Kidney epithelial cell (primary cell): ENCODE data around the gene OR2Z1. TPM values are rescaled to one million over a fixed set of nuclear protein-coding genes. Genes with fewer than 3 reads are reported as not detected.
"Not testable (repeated sequence)": the region's sequence is repeated elsewhere in the genome, so short reads cannot be mapped to it uniquely, and the experiment has no call there.

ENCODE experiments used
- DNase-seq: peaks from one replicate; pipeline ENCODE4 v3.0.0-alpha.2; 2010; ENCODE audit warnings: low read depth
- H3K27me3 ChIP-seq: 2 replicates; pipeline ENCODE4 v1.6.0; 2011; ENCODE audit warnings: low read length; ENCODE audit not compliant: control insufficient read depth, insufficient read depth
- H3K36me3 ChIP-seq: 2 replicates; pipeline ENCODE4 v1.5.1; 2011; ENCODE audit warnings: low read length; ENCODE audit not compliant: control insufficient read depth, insufficient read depth
- H3K4me3 ChIP-seq: 2 replicates; pipeline ENCODE4 v1.5.1; 2011; ENCODE audit warnings: low read depth, mild to moderate bottlenecking, control low read depth, low read length
- total RNA-seq: library from RNA; depleted of rRNA; stranded (reverse); fragments of >200 nt; gene quantifications from 2 replicates; pipeline ENCODE4 v1.2.3, GENCODE V29; 2015
- TF ChIP-seq, protein P1 (sequence below): IDR thresholded peaks from 2 replicates; pipeline ENCODE4 v1.5.1; 2011; ENCODE audit warnings: mild to moderate bottlenecking, moderate library complexity, low read length, control low read depth, inconsistent platforms; ENCODE audit not compliant: insufficient read depth, poor library complexity, severe bottlenecking

OR2Z1 gene
- total RNA-seq, 1 donor from 2014 or later, result not detected

DNA sequence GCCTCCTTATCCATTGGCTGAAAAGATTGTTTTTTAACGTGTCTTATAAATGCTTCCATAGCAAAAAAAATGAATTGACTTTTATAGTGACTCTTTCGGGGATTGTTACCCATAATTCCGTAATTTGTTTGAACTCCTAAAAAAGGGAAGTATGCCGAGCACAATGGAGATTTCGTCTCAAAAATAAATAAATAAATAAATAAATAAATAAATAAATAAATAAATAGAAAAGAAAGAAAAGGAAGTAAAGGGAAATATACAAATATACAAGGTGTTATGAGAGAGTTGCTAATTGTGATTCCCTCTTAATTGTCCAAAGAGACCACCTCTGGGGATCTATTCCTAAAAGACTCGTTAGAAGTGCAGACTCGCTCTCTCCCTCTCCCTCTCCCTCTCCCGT, 16.9 kb downstream of the OR2Z1 start:
- TF ChIP-seq, protein P1, sequence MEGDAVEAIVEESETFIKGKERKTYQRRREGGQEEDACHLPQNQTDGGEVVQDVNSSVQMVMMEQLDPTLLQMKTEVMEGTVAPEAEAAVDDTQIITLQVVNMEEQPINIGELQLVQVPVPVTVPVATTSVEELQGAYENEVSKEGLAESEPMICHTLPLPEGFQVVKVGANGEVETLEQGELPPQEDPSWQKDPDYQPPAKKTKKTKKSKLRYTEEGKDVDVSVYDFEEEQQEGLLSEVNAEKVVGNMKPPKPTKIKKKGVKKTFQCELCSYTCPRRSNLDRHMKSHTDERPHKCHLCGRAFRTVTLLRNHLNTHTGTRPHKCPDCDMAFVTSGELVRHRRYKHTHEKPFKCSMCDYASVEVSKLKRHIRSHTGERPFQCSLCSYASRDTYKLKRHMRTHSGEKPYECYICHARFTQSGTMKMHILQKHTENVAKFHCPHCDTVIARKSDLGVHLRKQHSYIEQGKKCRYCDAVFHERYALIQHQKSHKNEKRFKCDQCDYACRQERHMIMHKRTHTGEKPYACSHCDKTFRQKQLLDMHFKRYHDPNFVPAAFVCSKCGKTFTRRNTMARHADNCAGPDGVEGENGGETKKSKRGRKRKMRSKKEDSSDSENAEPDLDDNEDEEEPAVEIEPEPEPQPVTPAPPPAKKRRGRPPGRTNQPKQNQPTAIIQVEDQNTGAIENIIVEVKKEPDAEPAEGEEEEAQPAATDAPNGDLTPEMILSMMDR, result no peak
- no peaks in the 10 kb centered on the region for H3K27me3 ChIP-seq
- DNase-seq, result no peak

DNA sequence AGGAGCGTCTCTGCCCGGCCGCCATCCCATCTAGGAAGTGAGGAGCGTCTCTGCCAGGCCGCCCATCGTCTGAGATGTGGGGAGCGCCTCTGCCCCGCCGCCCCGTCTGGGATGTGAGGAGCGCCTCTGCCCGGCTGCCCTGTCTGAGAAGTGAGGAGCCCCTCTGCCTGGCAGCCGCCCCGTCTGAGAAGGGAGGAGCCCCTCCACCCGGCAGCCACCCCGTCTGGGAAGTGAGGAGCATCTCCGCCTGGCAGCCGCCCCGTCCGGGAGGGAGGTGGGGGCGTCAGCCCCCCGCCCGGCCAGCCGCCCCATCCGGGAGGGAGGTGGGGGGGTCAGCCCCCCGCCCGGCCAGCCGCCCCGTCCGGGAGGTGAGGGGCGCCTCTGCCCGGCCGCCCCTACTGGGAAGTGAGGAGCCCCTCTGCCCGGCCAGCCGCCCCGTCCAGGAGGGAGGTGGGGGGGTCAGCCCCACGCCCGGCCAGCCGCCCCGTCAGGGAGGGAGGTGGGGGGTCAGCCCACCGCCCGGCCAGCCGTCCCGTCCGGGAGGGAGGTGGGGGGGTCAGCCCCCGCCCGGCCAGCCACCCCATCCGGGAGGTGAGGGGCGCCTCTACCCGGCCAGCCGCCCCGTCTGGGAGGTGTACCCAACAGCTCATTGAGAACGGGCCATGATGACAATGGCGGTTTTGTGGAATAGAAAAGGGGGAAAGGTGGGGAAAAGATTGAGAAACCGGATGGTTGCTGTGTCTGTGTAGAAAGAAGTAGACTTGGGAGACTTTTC, 18.0 kb downstream of the OR2Z1 start:
- H3K36me3 ChIP-seq, DNase-seq, H3K27me3 ChIP-seq, H3K4me3 ChIP-seq: not testable (repeated sequence)

More for the DNA sequence above, 16.9 kb downstream of the OR2Z1 start:
- no peaks in the 10 kb centered on the region for H3K36me3 ChIP-seq
- no peak overlapping the region for H3K4me3 ChIP-seq

DNA sequence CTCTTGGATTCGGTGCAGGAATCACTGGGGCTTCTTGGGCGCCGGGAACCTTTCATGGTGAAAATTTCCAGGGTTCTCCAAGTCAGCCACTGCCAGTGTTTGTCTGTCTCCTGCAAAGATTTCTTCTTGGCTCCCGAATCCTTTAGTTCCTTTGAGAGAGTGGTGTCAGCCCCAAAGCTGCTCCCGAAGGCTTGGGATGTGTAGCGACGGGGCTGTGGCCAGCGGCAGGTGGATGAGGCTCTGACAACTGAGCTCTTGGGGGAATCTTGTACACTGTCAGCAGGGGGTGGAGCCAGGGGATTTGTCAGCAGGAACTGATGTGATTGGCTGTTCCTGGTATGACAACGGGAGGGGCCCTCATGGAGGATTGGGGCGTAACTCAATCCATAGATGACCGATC, 45.8 kb downstream of the OR2Z1 start:
- DNase-seq, H3K36me3 ChIP-seq, H3K27me3 ChIP-seq, H3K4me3 ChIP-seq: not testable (repeated sequence)

DNA sequence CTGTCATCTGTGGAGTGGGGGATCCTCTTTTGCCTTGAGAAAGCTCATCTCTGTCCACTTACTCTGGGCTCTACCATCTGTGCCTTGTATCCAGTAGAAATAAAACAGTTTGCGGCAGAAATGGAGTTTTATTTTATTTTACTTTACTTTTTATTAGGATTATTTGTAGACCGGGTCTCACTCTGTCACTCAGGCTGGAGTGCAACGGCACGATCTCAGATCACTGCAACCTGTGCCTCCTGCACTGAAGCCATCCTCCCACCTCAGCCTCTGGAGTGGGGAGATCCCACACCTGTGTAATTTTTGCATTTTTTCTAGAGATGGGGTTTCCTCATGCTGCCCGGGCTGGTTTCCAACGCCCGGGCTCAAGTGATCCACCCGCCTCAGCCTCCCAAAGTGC, 47.8 kb downstream of the OR2Z1 start:
- not testable (repeated sequence) for H3K27me3 ChIP-seq, H3K4me3 ChIP-seq, DNase-seq, H3K36me3 ChIP-seq

DNA sequence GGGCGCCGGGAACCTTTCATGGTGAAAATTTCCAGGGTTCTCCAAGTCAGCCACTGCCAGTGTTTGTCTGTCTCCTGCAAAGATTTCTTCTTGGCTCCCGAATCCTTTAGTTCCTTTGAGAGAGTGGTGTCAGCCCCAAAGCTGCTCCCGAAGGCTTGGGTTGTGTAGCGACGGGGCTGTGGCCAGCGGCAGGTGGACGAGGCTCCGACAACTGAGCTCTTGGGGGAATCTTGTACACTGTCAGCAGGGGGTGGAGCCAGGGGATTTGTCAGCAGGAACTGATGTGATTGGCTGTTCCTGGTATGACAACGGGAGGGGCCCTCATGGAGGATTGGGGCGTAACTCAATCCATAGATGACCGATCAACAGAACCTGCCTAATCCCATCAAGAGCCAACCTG, 52.2 kb downstream of the OR2Z1 start:
- not testable (repeated sequence) for DNase-seq, H3K4me3 ChIP-seq, H3K36me3 ChIP-seq, H3K27me3 ChIP-seq

Other genes with a start within 250 kb of the OR2Z1 start
- gene PRAM1, start 219.0 kb upstream of the OR2Z1 start, total RNA-seq, result 0.50 TPM in 1 of 2 replicates, not detected in the other
- 5.2 and 15.0 TPM in 2 replicates for gene ZNF414, start 207.5 kb upstream of the OR2Z1 start, total RNA-seq
- gene MYO1F, start 144.2 kb upstream of the OR2Z1 start, total RNA-seq, result 0.08 and 0.21 TPM in 2 replicates
- 5.0 and 10.1 TPM in 2 replicates for gene ADAMTS10, start 110.9 kb upstream of the OR2Z1 start, total RNA-seq
- gene NFILZ, start 91.0 kb upstream of the OR2Z1 start, total RNA-seq, result not detected in 2 replicates
- gene ACTL9, start 22.8 kb upstream of the OR2Z1 start, total RNA-seq, result not detected in 2 replicates
- 26.4 and 30.3 TPM in 2 replicates for gene ZNF558, start 110.7 kb downstream of the OR2Z1 start, total RNA-seq
- gene MBD3L1, start 110.7 kb downstream of the OR2Z1 start, total RNA-seq, result not detected in 2 replicates